Body of pancreas (tissue), 4 donors: ENCODE data around the gene ANTKMT.

Experiments used
- CTCF ChIP-seq, 7 experiments: fragments of 450-650 bp in 4 of 7; fragments of 200-600 bp in 3 of 7; sonication (generic) in 3 of 7; IDR thresholded peaks; one replicate each; pipeline ENCODE4 v1.5.1; 2016 to 2019; ENCODE audit warnings: antibody characterized with exemption in 7 of 7
- POLR2A ChIP-seq, 3 donors: fragments of 450-650 bp; IDR thresholded peaks; one replicate each; pipeline ENCODE4 v1.6.1; 2016; ENCODE audit warnings: antibody characterized with exemption in 3 of 3, mild to moderate bottlenecking in 2 of 3

- TF ChIP-seq CTCF (IDR thresholded peaks at IDR 0.05) = no peak
- no peak for TF ChIP-seq POLR2A (IDR thresholded peaks at IDR 0.05)
These were observed 27.2 kb downstream of the ANTKMT start for GRCh38 chr16:747978-748746.
